K562 (cell line): ENCODE data around the gene GALM. TPM values are rescaled to one million over a fixed set of nuclear protein-coding genes. Genes with fewer than 3 reads are reported as not detected.

Experiments used
- ARID1B ChIP-seq: fragments of 450-650 bp; IDR thresholded peaks from 2 replicates; pipeline ENCODE4 v1.6.1; 2016; ENCODE audit warnings: antibody characterized with exemption, mild to moderate bottlenecking, inconsistent platforms
- BRCA1 ChIP-seq, 2 experiments: fragments of 450-650 bp in 1 of 2; sonication (generic) in 1 of 2; formaldehyde crosslinking in 1 of 2; IDR thresholded peaks; 2 replicates each; pipeline versions ENCODE4 v1.5.0 to v1.6.1; 2017 to 2020; ENCODE audit warnings: mild to moderate bottlenecking in 1 of 2, missing genetic modification reagents in 1 of 2
- CLOCK ChIP-seq: fragments of 250-450 bp; sonication (Bioruptor Pico); IDR thresholded peaks from 2 replicates; pipeline ENCODE4 v1.4.0; 2020; ENCODE audit warnings: mild to moderate bottlenecking, moderate library complexity, borderline replicate concordance
- ESRRB ChIP-seq: fragments of 250-450 bp; sonication (Bioruptor Pico); IDR thresholded peaks from 2 replicates; pipeline ENCODE4 v1.5.0; 2020; ENCODE audit warnings: mild to moderate bottlenecking, moderate library complexity, borderline replicate concordance
- FOXP4 ChIP-seq: sonication (generic); formaldehyde crosslinking; IDR thresholded peaks from 2 replicates; pipeline ENCODE4 v1.8.0; 2022; ENCODE audit warnings: mild to moderate bottlenecking, missing genetic modification reagents, borderline replicate concordance
- MTA2 ChIP-seq: fragments of 450-650 bp; IDR thresholded peaks from 2 replicates; pipeline ENCODE4 v1.6.1; 2016; ENCODE audit warnings: low read depth
- NBN ChIP-seq: fragments of 450-650 bp; IDR thresholded peaks from 2 replicates; pipeline ENCODE4 v1.6.1; 2016; ENCODE audit warnings: low read depth, mild to moderate bottlenecking
- ZBTB11 ChIP-seq, 3 experiments: fragments of 200-800 bp in 1 of 3; fragments of 250-450 bp in 1 of 3; fragments of 450-650 bp in 1 of 3; sonication (Bioruptor Pico) in 1 of 3; sonication (Bioruptor generic) in 1 of 3; formaldehyde crosslinking in 1 of 3; IDR thresholded peaks; 2 replicates each; pipeline versions ENCODE4 v1.6.1 to v1.8.0; 2016 to 2022; ENCODE audit warnings: mild to moderate bottlenecking in 2 of 3, missing genetic modification characterization in 2 of 3, missing compliant biosample characterization in 1 of 3, moderate library complexity in 1 of 3
- ZFX ChIP-seq: sonication (generic); formaldehyde crosslinking; IDR thresholded peaks from 2 replicates; pipeline ENCODE4 v1.8.0; 2022; ENCODE audit warnings: mild to moderate bottlenecking, missing genetic modification reagents, moderate library complexity
- ZNF511 ChIP-seq: sonication (generic); formaldehyde crosslinking; IDR thresholded peaks from 2 replicates; pipeline ENCODE4 v1.8.0; 2022; ENCODE audit warnings: mild to moderate bottlenecking, missing genetic modification reagents
- polyA plus RNA-seq, 8 experiments: library from polyadenylated mRNA; depleted of rRNA in 4 of 8; stranded (reverse) in 5 of 8; unstranded in 3 of 8; fragments of >200 nt; fragmentation: Nextera tagmentation in 2 of 8; fragmentation: Illumina TruSeq in 1 of 8; extraction: Ambion mirVana in 2 of 8; extraction: Trizol in 1 of 8; gene quantifications; 2 replicates each; pipeline versions ENCODE4 v1.2.1 to v1.2.3, GENCODE V29; 2011 to 2014; ENCODE audit warnings: inconsistent platforms in 1 of 8, missing spikeins in 1 of 8
- total RNA-seq, 7 experiments: library from RNA; depleted of rRNA in 6 of 7; stranded (reverse); fragments of >200 nt in 6 of 7; fragmentation: Illumina TruSeq in 2 of 7; extraction: Trizol in 2 of 7; gene quantifications; 2 replicates each; pipeline versions ENCODE4 v1.2.1 to v1.2.3, GENCODE V29; 2011 to 2021; ENCODE audit warnings: low replicate concordance in 1 of 7
- TF ChIP-seq, protein P1 (sequence below): fragments of 450-650 bp; formaldehyde crosslinking; IDR thresholded peaks from 2 replicates; pipeline ENCODE4 v1.4.0; 2022; ENCODE audit warnings: missing genetic modification characterization
- TF ChIP-seq, protein P2 (sequence below): fragments of 450-650 bp; IDR thresholded peaks from 2 replicates; pipeline ENCODE4 v1.7.0; 2016; ENCODE audit warnings: borderline replicate concordance

Gene GALM
- total and polyA plus RNA-seq, 9 of the 15 experiments (the other 6 are each of a cell fraction or from before 2014, with no cell fraction given), result 22.1 to 51.7 (median 27.9) TPM

- TF ChIP-seq FOXP4 (peak; percentile 97), BRCA1 (IDR thresholded peaks at IDR 0.05) (no peak), BRCA1 (CRISPR knock-in tag; IDR thresholded peaks at IDR 0.05) (no peak), MTA2 (no peak), CLOCK (CRISPR knock-in tag) (no peak), ARID1B (peak; percentile 60), NBN (peak; percentile 93), ZFX (CRISPR knock-in tag) (peak; percentile 86; the same call in 1 of the 2 replicates), ZNF511 (CRISPR knock-in tag) (peak; percentile 98), ESRRB (CRISPR knock-in tag) (peak; percentile 69; the same call in 1 of the 2 replicates), ZBTB11 (CRISPR knock-in tag; IDR thresholded peaks at IDR 0.05) (peak in 1 of 3 experiments; percentile 75; a peak in 2 of 6 replicates)
- TF ChIP-seq, protein P1, sequence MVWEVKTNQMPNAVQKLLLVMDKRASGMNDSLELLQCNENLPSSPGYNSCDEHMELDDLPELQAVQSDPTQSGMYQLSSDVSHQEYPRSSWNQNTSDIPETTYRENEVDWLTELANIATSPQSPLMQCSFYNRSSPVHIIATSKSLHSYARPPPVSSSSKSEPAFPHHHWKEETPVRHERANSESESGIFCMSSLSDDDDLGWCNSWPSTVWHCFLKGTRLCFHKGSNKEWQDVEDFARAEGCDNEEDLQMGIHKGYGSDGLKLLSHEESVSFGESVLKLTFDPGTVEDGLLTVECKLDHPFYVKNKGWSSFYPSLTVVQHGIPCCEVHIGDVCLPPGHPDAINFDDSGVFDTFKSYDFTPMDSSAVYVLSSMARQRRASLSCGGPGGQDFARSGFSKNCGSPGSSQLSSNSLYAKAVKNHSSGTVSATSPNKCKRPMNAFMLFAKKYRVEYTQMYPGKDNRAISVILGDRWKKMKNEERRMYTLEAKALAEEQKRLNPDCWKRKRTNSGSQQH, result peak; percentile 94
- TF ChIP-seq, protein P2, sequence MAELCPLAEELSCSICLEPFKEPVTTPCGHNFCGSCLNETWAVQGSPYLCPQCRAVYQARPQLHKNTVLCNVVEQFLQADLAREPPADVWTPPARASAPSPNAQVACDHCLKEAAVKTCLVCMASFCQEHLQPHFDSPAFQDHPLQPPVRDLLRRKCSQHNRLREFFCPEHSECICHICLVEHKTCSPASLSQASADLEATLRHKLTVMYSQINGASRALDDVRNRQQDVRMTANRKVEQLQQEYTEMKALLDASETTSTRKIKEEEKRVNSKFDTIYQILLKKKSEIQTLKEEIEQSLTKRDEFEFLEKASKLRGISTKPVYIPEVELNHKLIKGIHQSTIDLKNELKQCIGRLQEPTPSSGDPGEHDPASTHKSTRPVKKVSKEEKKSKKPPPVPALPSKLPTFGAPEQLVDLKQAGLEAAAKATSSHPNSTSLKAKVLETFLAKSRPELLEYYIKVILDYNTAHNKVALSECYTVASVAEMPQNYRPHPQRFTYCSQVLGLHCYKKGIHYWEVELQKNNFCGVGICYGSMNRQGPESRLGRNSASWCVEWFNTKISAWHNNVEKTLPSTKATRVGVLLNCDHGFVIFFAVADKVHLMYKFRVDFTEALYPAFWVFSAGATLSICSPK, result peak; percentile 92; the same call in 1 of the 2 replicates
These were observed 85.1 kb downstream of the GALM start, which contains the start of gene SRSF7 (continued) for GRCh38 chr2:38750891-38751595.
